ENCODE measurements around the gene MBD3L1.

Gene MBD3L1

GRCh38 chr19:8850488-8850887 lies 18.3 kb downstream of the MBD3L1 start:
- H3K4me3 ChIP-seq (ENCODE audit: low read depth, low read length), result no peak overlapping the region
- TF ChIP-seq, protein P1, sequence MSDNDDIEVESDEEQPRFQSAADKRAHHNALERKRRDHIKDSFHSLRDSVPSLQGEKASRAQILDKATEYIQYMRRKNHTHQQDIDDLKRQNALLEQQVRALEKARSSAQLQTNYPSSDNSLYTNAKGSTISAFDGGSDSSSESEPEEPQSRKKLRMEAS (IDR thresholded peaks at IDR 0.05; ENCODE audit: low read depth, low read length), result no peak
- DNase-seq (ENCODE audit: low read depth), result no peak

- no peak overlapping the region for H3K4me3 ChIP-seq (ENCODE audit: low read depth, low read length)
- no peak for DNase-seq (ENCODE audit: low read depth)
- TF ChIP-seq, protein P2, sequence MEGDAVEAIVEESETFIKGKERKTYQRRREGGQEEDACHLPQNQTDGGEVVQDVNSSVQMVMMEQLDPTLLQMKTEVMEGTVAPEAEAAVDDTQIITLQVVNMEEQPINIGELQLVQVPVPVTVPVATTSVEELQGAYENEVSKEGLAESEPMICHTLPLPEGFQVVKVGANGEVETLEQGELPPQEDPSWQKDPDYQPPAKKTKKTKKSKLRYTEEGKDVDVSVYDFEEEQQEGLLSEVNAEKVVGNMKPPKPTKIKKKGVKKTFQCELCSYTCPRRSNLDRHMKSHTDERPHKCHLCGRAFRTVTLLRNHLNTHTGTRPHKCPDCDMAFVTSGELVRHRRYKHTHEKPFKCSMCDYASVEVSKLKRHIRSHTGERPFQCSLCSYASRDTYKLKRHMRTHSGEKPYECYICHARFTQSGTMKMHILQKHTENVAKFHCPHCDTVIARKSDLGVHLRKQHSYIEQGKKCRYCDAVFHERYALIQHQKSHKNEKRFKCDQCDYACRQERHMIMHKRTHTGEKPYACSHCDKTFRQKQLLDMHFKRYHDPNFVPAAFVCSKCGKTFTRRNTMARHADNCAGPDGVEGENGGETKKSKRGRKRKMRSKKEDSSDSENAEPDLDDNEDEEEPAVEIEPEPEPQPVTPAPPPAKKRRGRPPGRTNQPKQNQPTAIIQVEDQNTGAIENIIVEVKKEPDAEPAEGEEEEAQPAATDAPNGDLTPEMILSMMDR (IDR thresholded peaks at IDR 0.05; ENCODE audit: low read depth, low read length), result no peak
- TF ChIP-seq POLR2A (IDR thresholded peaks at IDR 0.05; ENCODE audit: extremely low read depth, insufficient read length) (no peak), MYC (IDR thresholded peaks at IDR 0.05; ENCODE audit: low read depth, low read length) (no peak)
- TF ChIP-seq, protein P1 (IDR thresholded peaks at IDR 0.05; ENCODE audit: low read depth, low read length), result no peak
Measured at GRCh38 chr19:8858260-8858659, 26.1 kb downstream of the MBD3L1 start.

GRCh38 chr19:8866344-8866743 lies 34.2 kb downstream of the MBD3L1 start:
- no peak for DNase-seq (ENCODE audit: low read depth)
- H3K4me3 ChIP-seq (ENCODE audit: low read depth, low read length), result no peak overlapping the region
- TF ChIP-seq, protein P2 (IDR thresholded peaks at IDR 0.05; ENCODE audit: low read depth, low read length), result no peak
- no peak for TF ChIP-seq MYC (IDR thresholded peaks at IDR 0.05; ENCODE audit: low read depth, low read length)
- no peak for TF ChIP-seq POLR2A (IDR thresholded peaks at IDR 0.05; ENCODE audit: extremely low read depth, insufficient read length)
- TF ChIP-seq, protein P1 (IDR thresholded peaks at IDR 0.05; ENCODE audit: low read depth, low read length), result no peak

GRCh38 chr19:8877854-8878705 lies 45.9 kb downstream of the MBD3L1 start:
- DNase-seq (ENCODE audit: low read depth), result peak; percentile 61
- TF ChIP-seq, protein P1 (IDR thresholded peaks at IDR 0.05; ENCODE audit: low read depth, low read length), result no peak
- TF ChIP-seq MYC (IDR thresholded peaks at IDR 0.05; ENCODE audit: low read depth, low read length) (no peak), POLR2A (IDR thresholded peaks at IDR 0.05; ENCODE audit: extremely low read depth, insufficient read length) (no peak)
- TF ChIP-seq, protein P2 (IDR thresholded peaks at IDR 0.05; ENCODE audit: low read depth, low read length), result no peak
- no peak overlapping the region for H3K4me3 ChIP-seq (ENCODE audit: low read depth, low read length)

GRCh38 chr19:8880868-8881488 lies 48.8 kb downstream of the MBD3L1 start:
- no peak for DNase-seq (ENCODE audit: low read depth)
- TF ChIP-seq, protein P1 (IDR thresholded peaks at IDR 0.05; ENCODE audit: low read depth, low read length), result no peak
- TF ChIP-seq MYC (IDR thresholded peaks at IDR 0.05; ENCODE audit: low read depth, low read length) (no peak), POLR2A (IDR thresholded peaks at IDR 0.05; ENCODE audit: extremely low read depth, insufficient read length) (no peak)
- TF ChIP-seq, protein P2 (IDR thresholded peaks at IDR 0.05; ENCODE audit: low read depth, low read length), result no peak
- no peak overlapping the region for H3K4me3 ChIP-seq (ENCODE audit: low read depth, low read length)

GRCh38 chr19:8881512-8881911 lies 49.3 kb downstream of the MBD3L1 start:
- DNase-seq (ENCODE audit: low read depth), result no peak
- H3K4me3 ChIP-seq (ENCODE audit: low read depth, low read length), result no peak overlapping the region
- TF ChIP-seq, protein P2 (IDR thresholded peaks at IDR 0.05; ENCODE audit: low read depth, low read length), result no peak
- no peak for TF ChIP-seq POLR2A (IDR thresholded peaks at IDR 0.05; ENCODE audit: extremely low read depth, insufficient read length)
- no peak for TF ChIP-seq MYC (IDR thresholded peaks at IDR 0.05; ENCODE audit: low read depth, low read length)
- TF ChIP-seq, protein P1 (IDR thresholded peaks at IDR 0.05; ENCODE audit: low read depth, low read length), result no peak

Data from NB4 (cell line).